Measurements from ENCODE around the gene ELL. TPM values are rescaled to one million over a fixed set of nuclear protein-coding genes. Genes with fewer than 3 reads are reported as not detected.

The ELL gene
- polyA plus RNA-seq, 1 donor from 2014 or later, result 7.2 TPM

DNA sequence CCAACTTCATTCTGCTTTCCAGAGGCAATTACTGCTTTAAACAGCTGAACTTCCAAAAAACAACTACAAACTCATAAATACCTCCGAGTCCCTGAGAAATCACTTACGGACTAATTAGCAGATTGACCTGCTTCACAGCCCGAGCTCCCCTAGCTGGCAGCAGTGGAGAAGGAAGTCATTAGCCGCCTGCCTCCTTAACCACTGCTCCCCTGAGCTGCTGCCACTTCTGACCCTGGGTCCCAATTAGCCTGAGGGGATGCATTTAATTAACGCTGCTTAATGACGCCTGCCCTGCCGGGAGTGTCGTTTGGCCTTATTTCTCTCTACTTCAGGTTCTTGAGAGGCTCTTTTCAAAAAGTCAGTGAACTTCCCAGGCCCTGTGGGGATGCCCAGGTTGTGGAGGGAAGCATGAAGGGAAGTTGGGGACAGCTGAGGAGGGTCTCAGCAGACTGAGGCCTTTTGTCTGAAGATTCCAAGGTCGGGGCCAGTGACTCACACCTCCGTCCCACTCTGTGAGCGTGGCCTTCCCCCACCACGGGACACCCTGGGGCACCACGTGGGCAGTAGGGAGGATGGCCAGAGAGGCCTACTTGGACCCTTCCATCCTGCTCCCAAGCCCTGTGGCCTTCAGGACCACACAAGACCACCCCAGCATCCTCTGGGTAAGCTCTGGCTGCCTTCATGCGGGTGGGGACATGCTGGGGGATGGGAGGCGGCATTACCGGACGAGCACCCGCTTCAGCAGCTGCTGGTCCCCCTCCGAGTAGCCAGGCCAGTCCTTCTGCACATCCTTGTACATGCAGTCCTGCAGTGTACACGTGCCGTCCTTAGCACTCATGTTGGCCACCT is 64.2 kb downstream of the ELL start:
- TF ChIP-seq, protein P1, sequence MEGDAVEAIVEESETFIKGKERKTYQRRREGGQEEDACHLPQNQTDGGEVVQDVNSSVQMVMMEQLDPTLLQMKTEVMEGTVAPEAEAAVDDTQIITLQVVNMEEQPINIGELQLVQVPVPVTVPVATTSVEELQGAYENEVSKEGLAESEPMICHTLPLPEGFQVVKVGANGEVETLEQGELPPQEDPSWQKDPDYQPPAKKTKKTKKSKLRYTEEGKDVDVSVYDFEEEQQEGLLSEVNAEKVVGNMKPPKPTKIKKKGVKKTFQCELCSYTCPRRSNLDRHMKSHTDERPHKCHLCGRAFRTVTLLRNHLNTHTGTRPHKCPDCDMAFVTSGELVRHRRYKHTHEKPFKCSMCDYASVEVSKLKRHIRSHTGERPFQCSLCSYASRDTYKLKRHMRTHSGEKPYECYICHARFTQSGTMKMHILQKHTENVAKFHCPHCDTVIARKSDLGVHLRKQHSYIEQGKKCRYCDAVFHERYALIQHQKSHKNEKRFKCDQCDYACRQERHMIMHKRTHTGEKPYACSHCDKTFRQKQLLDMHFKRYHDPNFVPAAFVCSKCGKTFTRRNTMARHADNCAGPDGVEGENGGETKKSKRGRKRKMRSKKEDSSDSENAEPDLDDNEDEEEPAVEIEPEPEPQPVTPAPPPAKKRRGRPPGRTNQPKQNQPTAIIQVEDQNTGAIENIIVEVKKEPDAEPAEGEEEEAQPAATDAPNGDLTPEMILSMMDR (IDR thresholded peaks at IDR 0.05; ENCODE audit: poor library complexity, severe bottlenecking), result no peak
- no peak for TF ChIP-seq EP300 (conservative IDR thresholded peaks at IDR 0.05; ENCODE audit: poor library complexity, severe bottlenecking)
- TF ChIP-seq EZH2 (IDR thresholded peaks at IDR 0.05; ENCODE audit: borderline replicate concordance, insufficient read depth, low read length, poor library complexity, severe bottlenecking), result no peak
- no peak for TF ChIP-seq TAF1 (IDR thresholded peaks at IDR 0.05; ENCODE audit: low read depth)
- TF ChIP-seq RAD21 (conservative IDR thresholded peaks at IDR 0.05), result no peak
- no peak for TF ChIP-seq MXI1 (conservative IDR thresholded peaks at IDR 0.05; ENCODE audit: poor library complexity, severe bottlenecking)
- no peaks in the 10 kb centered on the region for H3K79me2 ChIP-seq (replicated peaks; ENCODE audit: insufficient read depth, low read length)
- no peak overlapping the region for H2AFZ ChIP-seq (ENCODE audit: low read depth, low read length)
- H3K27ac ChIP-seq (ENCODE audit: low read length), result no peak overlapping the region
- H3K9me3 ChIP-seq (ENCODE audit: low read length), result no peaks in the 10 kb centered on the region
- H3F3A ChIP-seq (ENCODE audit: insufficient read depth, low read length, poor library complexity, severe bottlenecking), result no peaks in the 10 kb centered on the region
- H4K20me1 ChIP-seq (ENCODE audit: insufficient read depth), result no peaks in the 10 kb centered on the region
- H3K4me3 ChIP-seq (ENCODE audit: low read length), result no peak overlapping the region
- no peaks in the 10 kb centered on the region for H3K36me3 ChIP-seq (ENCODE audit: insufficient read depth, low read length)
- no peaks in the 10 kb centered on the region for H3K27me3 ChIP-seq (ENCODE audit: insufficient read depth, low read depth, low read length)
- no peak overlapping the region for H3K9ac ChIP-seq (ENCODE audit: low read length)
- no peak overlapping the region for H3K4me2 ChIP-seq (ENCODE audit: low read length)
- no peaks in the 10 kb centered on the region for H3K9me2 ChIP-seq (ENCODE audit: insufficient read depth, low read length)

DNA sequence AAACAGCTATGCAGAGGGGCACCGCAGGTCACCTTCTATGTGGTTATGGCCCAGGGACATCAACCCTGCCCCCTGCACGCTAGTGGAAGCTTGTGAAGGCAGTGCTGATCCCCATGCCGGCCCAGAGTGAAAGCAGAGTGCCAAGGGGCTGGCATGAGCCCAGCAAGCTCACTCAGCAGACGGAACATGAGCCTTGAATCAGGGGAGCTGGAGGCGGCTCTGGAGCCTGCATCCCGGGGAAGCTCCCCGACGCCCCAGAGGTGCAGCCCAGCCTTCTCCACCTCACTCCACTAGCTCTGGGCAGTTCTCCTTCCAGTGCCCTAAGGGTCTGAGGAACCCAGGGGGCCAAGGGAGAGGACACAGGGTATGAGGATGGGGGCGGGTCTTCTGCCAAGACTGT is 64.9 kb downstream of the ELL start:
- Histone ChIP-seq H3K4me3 (ENCODE audit: low read length) (no peak overlapping the region), H3K9me3 (ENCODE audit: low read length) (no peaks in the 10 kb centered on the region), H3K27me3 (ENCODE audit: insufficient read depth, low read depth, low read length) (no peaks in the 10 kb centered on the region), H3K9ac (ENCODE audit: low read length) (no peak overlapping the region), H2AFZ (ENCODE audit: low read depth, low read length) (no peak overlapping the region), H3K79me2 (replicated peaks; ENCODE audit: insufficient read depth, low read length) (no peaks in the 10 kb centered on the region), H3K36me3 (ENCODE audit: insufficient read depth, low read length) (no peaks in the 10 kb centered on the region), H3F3A (ENCODE audit: insufficient read depth, low read length, poor library complexity, severe bottlenecking) (no peaks in the 10 kb centered on the region), H3K4me2 (ENCODE audit: low read length) (no peak overlapping the region), H3K9me2 (ENCODE audit: insufficient read depth, low read length) (no peaks in the 10 kb centered on the region), H4K20me1 (ENCODE audit: insufficient read depth) (no peaks in the 10 kb centered on the region), H3K27ac (ENCODE audit: low read length) (no peak overlapping the region)
- TF ChIP-seq MXI1 (conservative IDR thresholded peaks at IDR 0.05; ENCODE audit: poor library complexity, severe bottlenecking) (no peak), EZH2 (IDR thresholded peaks at IDR 0.05; ENCODE audit: borderline replicate concordance, insufficient read depth, low read length, poor library complexity, severe bottlenecking) (no peak), POLR2AphosphoS5 (IDR thresholded peaks at IDR 0.05) (no peak), SMC3 (conservative IDR thresholded peaks at IDR 0.05; ENCODE audit: poor library complexity) (no peak), RAD21 (conservative IDR thresholded peaks at IDR 0.05) (no peak), TAF1 (IDR thresholded peaks at IDR 0.05; ENCODE audit: low read depth) (no peak), EP300 (conservative IDR thresholded peaks at IDR 0.05; ENCODE audit: poor library complexity, severe bottlenecking) (no peak)
- TF ChIP-seq, protein P1 (IDR thresholded peaks at IDR 0.05; ENCODE audit: poor library complexity, severe bottlenecking), result no peak
- TF ChIP-seq, protein P2, sequence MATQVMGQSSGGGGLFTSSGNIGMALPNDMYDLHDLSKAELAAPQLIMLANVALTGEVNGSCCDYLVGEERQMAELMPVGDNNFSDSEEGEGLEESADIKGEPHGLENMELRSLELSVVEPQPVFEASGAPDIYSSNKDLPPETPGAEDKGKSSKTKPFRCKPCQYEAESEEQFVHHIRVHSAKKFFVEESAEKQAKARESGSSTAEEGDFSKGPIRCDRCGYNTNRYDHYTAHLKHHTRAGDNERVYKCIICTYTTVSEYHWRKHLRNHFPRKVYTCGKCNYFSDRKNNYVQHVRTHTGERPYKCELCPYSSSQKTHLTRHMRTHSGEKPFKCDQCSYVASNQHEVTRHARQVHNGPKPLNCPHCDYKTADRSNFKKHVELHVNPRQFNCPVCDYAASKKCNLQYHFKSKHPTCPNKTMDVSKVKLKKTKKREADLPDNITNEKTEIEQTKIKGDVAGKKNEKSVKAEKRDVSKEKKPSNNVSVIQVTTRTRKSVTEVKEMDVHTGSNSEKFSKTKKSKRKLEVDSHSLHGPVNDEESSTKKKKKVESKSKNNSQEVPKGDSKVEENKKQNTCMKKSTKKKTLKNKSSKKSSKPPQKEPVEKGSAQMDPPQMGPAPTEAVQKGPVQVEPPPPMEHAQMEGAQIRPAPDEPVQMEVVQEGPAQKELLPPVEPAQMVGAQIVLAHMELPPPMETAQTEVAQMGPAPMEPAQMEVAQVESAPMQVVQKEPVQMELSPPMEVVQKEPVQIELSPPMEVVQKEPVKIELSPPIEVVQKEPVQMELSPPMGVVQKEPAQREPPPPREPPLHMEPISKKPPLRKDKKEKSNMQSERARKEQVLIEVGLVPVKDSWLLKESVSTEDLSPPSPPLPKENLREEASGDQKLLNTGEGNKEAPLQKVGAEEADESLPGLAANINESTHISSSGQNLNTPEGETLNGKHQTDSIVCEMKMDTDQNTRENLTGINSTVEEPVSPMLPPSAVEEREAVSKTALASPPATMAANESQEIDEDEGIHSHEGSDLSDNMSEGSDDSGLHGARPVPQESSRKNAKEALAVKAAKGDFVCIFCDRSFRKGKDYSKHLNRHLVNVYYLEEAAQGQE (IDR thresholded peaks at IDR 0.05; ENCODE audit: borderline replicate concordance), result no peak
